Measurements from ENCODE around the gene EEF1G. TPM values are rescaled to one million over a fixed set of nuclear protein-coding genes. Genes with fewer than 3 reads are reported as not detected.

Gene EEF1G
- total and polyA plus RNA-seq, 2 of the 13 experiments (the other 11 are each of a cell fraction or from before 2014, with no cell fraction given): 1,787 to 2,144 TPM

DNA sequence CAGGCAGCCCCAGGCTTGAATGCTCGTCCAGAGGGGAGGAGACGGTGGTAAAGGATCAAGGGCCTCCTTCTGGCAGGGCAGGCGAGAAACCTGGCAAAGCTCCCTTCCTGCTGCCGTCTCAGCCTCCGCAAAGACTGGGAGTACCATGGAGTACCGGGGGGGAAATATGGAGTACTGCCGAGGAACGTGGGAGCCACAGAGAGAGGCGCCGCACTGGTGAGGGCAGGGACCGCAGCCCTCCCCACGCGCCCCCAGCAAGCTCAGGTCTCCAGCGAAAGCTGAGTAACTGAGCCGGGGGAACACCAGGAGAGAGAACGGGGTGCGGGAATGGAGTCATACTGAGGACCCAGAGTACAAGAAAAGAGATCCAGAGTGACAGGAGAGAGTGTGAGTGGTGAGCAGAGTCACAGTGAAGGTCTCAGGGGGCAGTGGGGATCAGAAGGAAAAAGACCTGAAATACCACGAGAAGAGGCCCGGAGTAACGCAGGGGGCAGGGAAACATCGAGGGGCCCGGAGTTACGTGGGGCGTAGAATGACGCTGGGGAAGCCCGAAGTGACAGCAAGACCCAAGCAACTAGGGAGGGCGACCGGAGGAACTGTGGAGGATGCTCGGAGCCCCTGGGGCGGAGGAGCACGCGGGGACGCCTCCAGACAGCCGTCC, 38.1 kb upstream of the EEF1G start (continued):
- TF ChIP-seq SNRNP70 (IDR thresholded peaks at IDR 0.05; ENCODE audit: low read depth, low read length) (no peak), PTBP1 (IDR thresholded peaks at IDR 0.05; ENCODE audit: low read depth, low read length, poor library complexity, severe bottlenecking) (no peak), MATR3 (CRISPR knock-in tag; IDR thresholded peaks at IDR 0.05) (no peak), YY1 (IDR thresholded peaks at IDR 0.05; ENCODE audit: insufficient read depth, insufficient replicate concordance, low read depth, low read length) (no peak), ZNF816 (CRISPR knock-in tag; IDR thresholded peaks at IDR 0.05; ENCODE audit: borderline replicate concordance) (no peak), ETV6 (CRISPR knock-in tag; conservative IDR thresholded peaks at IDR 0.05) (no peak), ZNF136 (CRISPR knock-in tag; IDR thresholded peaks at IDR 0.05; ENCODE audit: low read depth) (no peak), TOPORS (CRISPR knock-in tag; IDR thresholded peaks at IDR 0.05) (0 out of 2 replicates have a peak, but pooled peaks have one; percentile 18), ZMYM4 (CRISPR knock-in tag; IDR thresholded peaks at IDR 0.05) (no peak), MZF1 (CRISPR knock-in tag; IDR thresholded peaks at IDR 0.05; ENCODE audit: borderline replicate concordance) (no peak), HOXA9 (CRISPR knock-in tag; IDR thresholded peaks at IDR 0.05; ENCODE audit: borderline replicate concordance) (0 out of 2 replicates have a peak, but pooled peaks have one; percentile 51), NFATC3 (CRISPR knock-in tag; IDR thresholded peaks at IDR 0.05) (no peak), ZNF749 (CRISPR knock-in tag; IDR thresholded peaks at IDR 0.05; ENCODE audit: borderline replicate concordance) (no peak), ZMYM3 (CRISPR knock-in tag; IDR thresholded peaks at IDR 0.05) (peak; percentile 82)
- TF ChIP-seq, protein P1, sequence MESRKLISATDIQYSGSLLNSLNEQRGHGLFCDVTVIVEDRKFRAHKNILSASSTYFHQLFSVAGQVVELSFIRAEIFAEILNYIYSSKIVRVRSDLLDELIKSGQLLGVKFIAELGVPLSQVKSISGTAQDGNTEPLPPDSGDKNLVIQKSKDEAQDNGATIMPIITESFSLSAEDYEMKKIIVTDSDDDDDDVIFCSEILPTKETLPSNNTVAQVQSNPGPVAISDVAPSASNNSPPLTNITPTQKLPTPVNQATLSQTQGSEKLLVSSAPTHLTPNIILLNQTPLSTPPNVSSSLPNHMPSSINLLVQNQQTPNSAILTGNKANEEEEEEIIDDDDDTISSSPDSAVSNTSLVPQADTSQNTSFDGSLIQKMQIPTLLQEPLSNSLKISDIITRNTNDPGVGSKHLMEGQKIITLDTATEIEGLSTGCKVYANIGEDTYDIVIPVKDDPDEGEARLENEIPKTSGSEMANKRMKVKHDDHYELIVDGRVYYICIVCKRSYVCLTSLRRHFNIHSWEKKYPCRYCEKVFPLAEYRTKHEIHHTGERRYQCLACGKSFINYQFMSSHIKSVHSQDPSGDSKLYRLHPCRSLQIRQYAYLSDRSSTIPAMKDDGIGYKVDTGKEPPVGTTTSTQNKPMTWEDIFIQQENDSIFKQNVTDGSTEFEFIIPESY (CRISPR knock-in tag; IDR thresholded peaks at IDR 0.05): no peak
- TF ChIP-seq, protein P2, sequence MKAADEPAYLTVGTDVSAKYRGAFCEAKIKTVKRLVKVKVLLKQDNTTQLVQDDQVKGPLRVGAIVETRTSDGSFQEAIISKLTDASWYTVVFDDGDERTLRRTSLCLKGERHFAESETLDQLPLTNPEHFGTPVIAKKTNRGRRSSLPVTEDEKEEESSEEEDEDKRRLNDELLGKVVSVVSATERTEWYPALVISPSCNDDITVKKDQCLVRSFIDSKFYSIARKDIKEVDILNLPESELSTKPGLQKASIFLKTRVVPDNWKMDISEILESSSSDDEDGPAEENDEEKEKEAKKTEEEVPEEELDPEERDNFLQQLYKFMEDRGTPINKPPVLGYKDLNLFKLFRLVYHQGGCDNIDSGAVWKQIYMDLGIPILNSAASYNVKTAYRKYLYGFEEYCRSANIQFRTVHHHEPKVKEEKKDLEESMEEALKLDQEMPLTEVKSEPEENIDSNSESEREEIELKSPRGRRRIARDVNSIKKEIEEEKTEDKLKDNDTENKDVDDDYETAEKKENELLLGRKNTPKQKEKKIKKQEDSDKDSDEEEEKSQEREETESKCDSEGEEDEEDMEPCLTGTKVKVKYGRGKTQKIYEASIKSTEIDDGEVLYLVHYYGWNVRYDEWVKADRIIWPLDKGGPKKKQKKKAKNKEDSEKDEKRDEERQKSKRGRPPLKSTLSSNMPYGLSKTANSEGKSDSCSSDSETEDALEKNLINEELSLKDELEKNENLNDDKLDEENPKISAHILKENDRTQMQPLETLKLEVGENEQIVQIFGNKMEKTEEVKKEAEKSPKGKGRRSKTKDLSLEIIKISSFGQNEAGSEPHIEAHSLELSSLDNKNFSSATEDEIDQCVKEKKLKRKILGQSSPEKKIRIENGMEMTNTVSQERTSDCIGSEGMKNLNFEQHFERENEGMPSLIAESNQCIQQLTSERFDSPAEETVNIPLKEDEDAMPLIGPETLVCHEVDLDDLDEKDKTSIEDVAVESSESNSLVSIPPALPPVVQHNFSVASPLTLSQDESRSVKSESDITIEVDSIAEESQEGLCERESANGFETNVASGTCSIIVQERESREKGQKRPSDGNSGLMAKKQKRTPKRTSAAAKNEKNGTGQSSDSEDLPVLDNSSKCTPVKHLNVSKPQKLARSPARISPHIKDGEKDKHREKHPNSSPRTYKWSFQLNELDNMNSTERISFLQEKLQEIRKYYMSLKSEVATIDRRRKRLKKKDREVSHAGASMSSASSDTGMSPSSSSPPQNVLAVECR (CRISPR knock-in tag; IDR thresholded peaks at IDR 0.05; ENCODE audit: borderline replicate concordance): peak; percentile 32
- TF ChIP-seq, protein P3, sequence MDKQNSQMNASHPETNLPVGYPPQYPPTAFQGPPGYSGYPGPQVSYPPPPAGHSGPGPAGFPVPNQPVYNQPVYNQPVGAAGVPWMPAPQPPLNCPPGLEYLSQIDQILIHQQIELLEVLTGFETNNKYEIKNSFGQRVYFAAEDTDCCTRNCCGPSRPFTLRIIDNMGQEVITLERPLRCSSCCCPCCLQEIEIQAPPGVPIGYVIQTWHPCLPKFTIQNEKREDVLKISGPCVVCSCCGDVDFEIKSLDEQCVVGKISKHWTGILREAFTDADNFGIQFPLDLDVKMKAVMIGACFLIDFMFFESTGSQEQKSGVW (CRISPR knock-in tag; IDR thresholded peaks at IDR 0.05; ENCODE audit: borderline replicate concordance): no peak

Data from HepG2 (cell line).